Neutrophil (primary cell): ENCODE data around the gene CACNA2D2.

ENCODE experiments used
- H3K27ac ChIP-seq: fragments of 200-600 bp; sonication (generic); 2 replicates; pipeline ENCODE4 v1.5.1; 2016; ENCODE audit warnings: mild to moderate bottlenecking, moderate library complexity
- H3K27me3 ChIP-seq: fragments of 200-600 bp; sonication (generic); 2 replicates; pipeline ENCODE4 v1.6.0; 2016; ENCODE audit warnings: mild to moderate bottlenecking
- H3K36me3 ChIP-seq: fragments of 200-600 bp; sonication (generic); 2 replicates; pipeline ENCODE4 v1.5.1; 2017
- H3K4me1 ChIP-seq, 2 experiments: fragments of 200-600 bp in 1 of 2; sonication (generic) in 1 of 2; 1 replicate in 1 of 2; 2 replicates in 1 of 2; pipeline versions ENCODE4 v1.5.1 to v1.6.1; 2013 to 2016; ENCODE audit warnings: low read depth in 1 of 2, low read length in 1 of 2, mild to moderate bottlenecking in 1 of 2, moderate library complexity in 1 of 2; ENCODE audit not compliant: control insufficient read depth in 1 of 2, insufficient read depth in 1 of 2
- H3K4me3 ChIP-seq, 2 experiments: fragments of 200-600 bp in 1 of 2; sonication (generic) in 1 of 2; 1 replicate in 1 of 2; 2 replicates in 1 of 2; pipeline ENCODE4 v1.5.1; 2013 to 2016; ENCODE audit warnings: low read depth in 1 of 2, low read length in 1 of 2, mild to moderate bottlenecking in 1 of 2, moderate library complexity in 1 of 2
- H3K9me3 ChIP-seq: fragments of 200-600 bp; sonication (generic); 2 replicates; pipeline ENCODE4 v1.5.1; 2016
- CTCF ChIP-seq: fragments of 200-600 bp; sonication (generic); IDR thresholded peaks from 2 replicates; pipeline ENCODE4 v1.5.1; 2016; ENCODE audit warnings: antibody characterized with exemption

Gene CACNA2D2

GRCh38 chr3:50536471-50537180 is 33.2 kb upstream of the CACNA2D2 start:
- Histone ChIP-seq H3K27me3 (peaks cover 56% of the 10 kb centered on the region), H3K4me1 (no peaks in the 10 kb centered on the region), H3K27ac (no peak overlapping the region), H3K9me3 (no peaks in the 10 kb centered on the region), H3K4me3 (no peak overlapping the region), H3K36me3 (no peaks in the 10 kb centered on the region)
- no peak for TF ChIP-seq CTCF

GRCh38 chr3:50534681-50535330 is 31.4 kb upstream of the CACNA2D2 start:
- Histone ChIP-seq H3K4me3 (no peak overlapping the region), H3K9me3 (no peaks in the 10 kb centered on the region), H3K27ac (no peak overlapping the region), H3K36me3 (no peaks in the 10 kb centered on the region), H3K4me1 (no peaks in the 10 kb centered on the region), H3K27me3 (peaks cover 63% of the 10 kb centered on the region)
- no peak for TF ChIP-seq CTCF

- Histone ChIP-seq H3K4me1 (no peaks in the 10 kb centered on the region), H3K27ac (no peak overlapping the region), H3K4me3 (no peak overlapping the region), H3K27me3 (peaks cover 63% of the 10 kb centered on the region), H3K9me3 (no peaks in the 10 kb centered on the region), H3K36me3 (no peaks in the 10 kb centered on the region)
- TF ChIP-seq CTCF = no peak
Measured at GRCh38 chr3:50533807-50534461, 30.5 kb upstream of the CACNA2D2 start.

GRCh38 chr3:50533316-50533715 is 29.9 kb upstream of the CACNA2D2 start:
- H3K27me3 ChIP-seq = peaks cover 63% of the 10 kb centered on the region
- H3K27ac ChIP-seq = no peak overlapping the region
- TF ChIP-seq CTCF = no peak
- no peaks in the 10 kb centered on the region for H3K36me3 ChIP-seq
- H3K9me3 ChIP-seq = no peaks in the 10 kb centered on the region
- no peak overlapping the region for H3K4me3 ChIP-seq
- no peaks in the 10 kb centered on the region for H3K4me1 ChIP-seq

GRCh38 chr3:50532062-50532705 is 28.8 kb upstream of the CACNA2D2 start:
- no peak for TF ChIP-seq CTCF

More at GRCh38 chr3:50532062-50532705, 28.8 kb upstream of the CACNA2D2 start:
- H3K27ac ChIP-seq = no peak overlapping the region
- no peaks in the 10 kb centered on the region for H3K36me3 ChIP-seq
- no peak overlapping the region for H3K4me3 ChIP-seq
- H3K27me3 ChIP-seq = peaks cover 56% of the 10 kb centered on the region
- no peaks in the 10 kb centered on the region for H3K9me3 ChIP-seq
- no peaks in the 10 kb centered on the region for H3K4me1 ChIP-seq
